Measurements from ENCODE around the gene MNT.

- TF ChIP-seq POLR2A (IDR thresholded peaks at IDR 0.05; ENCODE audit: control extremely low read depth in 1 of 2, low read depth in 2 of 2, low read length in 2 of 2) (no peak), POLR2AphosphoS5 (IDR thresholded peaks at IDR 0.05; ENCODE audit: low read depth, low read length) (no peak), RAD21 (IDR thresholded peaks at IDR 0.05 in 1 of 2, conservative IDR thresholded peaks at IDR 0.05 in 1 of 2; ENCODE audit: low read depth in 2 of 2, low read length in 2 of 2) (no peak), ZNF274 (IDR thresholded peaks at IDR 0.05; ENCODE audit: borderline replicate concordance, extremely low read depth, low read length) (no peak), CTCF (IDR thresholded peaks at IDR 0.05; ENCODE audit: control extremely low read depth in 1 of 3, insufficient read depth in 1 of 3, low read depth in 1 of 3, low read length in 3 of 3) (no peak), JUND (IDR thresholded peaks at IDR 0.05; ENCODE audit: low read length) (no peak)
Measured at GRCh38 chr17:2444382-2444781, 43.5 kb upstream of the MNT start.
